Tibial nerve (tissue), 4 donors: ENCODE data around the gene RAB40A.

Experiments used
- EP300 ChIP-seq, 2 donors: sonication (generic); formaldehyde crosslinking; IDR thresholded peaks; one replicate each; pipeline ENCODE4 v1.6.1; 2017; ENCODE audit warnings: antibody characterized with exemption in 2 of 2, mild to moderate bottlenecking in 1 of 2
- POLR2A ChIP-seq, 2 donors: fragments of 450-650 bp; IDR thresholded peaks; one replicate each; pipeline ENCODE4 v1.6.1; 2017; ENCODE audit warnings: antibody characterized with exemption in 2 of 2, mild to moderate bottlenecking in 2 of 2, moderate library complexity in 2 of 2
- TF ChIP-seq, protein P1 (sequence below), 5 experiments: fragments of 200-600 bp in 3 of 5; fragments of 450-650 bp in 2 of 5; sonication (generic) in 3 of 5; IDR thresholded peaks; one replicate each; pipeline ENCODE4 v1.5.1; 2016 to 2019; ENCODE audit warnings: antibody characterized with exemption in 5 of 5, mild to moderate bottlenecking in 3 of 5, moderate library complexity in 2 of 5

DNA sequence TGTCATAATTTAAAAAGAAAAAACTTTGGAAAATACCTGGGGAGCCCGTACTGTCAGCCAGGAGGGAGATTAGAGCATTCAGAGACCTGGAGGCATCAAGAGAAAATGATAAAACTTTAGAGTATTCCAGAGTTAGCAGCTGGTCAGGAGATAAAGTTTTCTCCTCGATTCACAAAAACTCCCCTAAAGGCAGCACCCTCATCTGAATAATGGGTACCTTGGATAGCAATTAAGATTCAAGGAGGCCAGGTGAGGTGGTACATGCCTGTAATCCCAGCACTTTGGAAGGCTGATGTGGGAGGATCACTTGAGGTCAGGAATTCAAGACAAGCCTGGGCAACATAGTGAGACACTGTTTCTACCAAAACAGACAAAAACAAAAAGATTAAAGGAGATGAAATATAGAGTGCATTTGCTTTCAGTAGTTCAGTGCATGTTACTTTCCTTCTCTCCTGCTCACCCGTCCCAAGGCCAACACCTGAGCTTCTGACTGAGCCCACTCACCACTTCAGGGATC is 18.6 kb upstream of the RAB40A start:
- TF ChIP-seq, protein P1, sequence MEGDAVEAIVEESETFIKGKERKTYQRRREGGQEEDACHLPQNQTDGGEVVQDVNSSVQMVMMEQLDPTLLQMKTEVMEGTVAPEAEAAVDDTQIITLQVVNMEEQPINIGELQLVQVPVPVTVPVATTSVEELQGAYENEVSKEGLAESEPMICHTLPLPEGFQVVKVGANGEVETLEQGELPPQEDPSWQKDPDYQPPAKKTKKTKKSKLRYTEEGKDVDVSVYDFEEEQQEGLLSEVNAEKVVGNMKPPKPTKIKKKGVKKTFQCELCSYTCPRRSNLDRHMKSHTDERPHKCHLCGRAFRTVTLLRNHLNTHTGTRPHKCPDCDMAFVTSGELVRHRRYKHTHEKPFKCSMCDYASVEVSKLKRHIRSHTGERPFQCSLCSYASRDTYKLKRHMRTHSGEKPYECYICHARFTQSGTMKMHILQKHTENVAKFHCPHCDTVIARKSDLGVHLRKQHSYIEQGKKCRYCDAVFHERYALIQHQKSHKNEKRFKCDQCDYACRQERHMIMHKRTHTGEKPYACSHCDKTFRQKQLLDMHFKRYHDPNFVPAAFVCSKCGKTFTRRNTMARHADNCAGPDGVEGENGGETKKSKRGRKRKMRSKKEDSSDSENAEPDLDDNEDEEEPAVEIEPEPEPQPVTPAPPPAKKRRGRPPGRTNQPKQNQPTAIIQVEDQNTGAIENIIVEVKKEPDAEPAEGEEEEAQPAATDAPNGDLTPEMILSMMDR (IDR thresholded peaks at IDR 0.05), result no peak
- TF ChIP-seq EP300 (IDR thresholded peaks at IDR 0.05) (no peak), POLR2A (IDR thresholded peaks at IDR 0.05) (no peak)
